T-helper 22 cell (primary cell): ENCODE data around the gene G6PD.

Source experiments
- DNase-seq: peaks from one replicate; pipeline ENCODE4 v3.0.0-alpha.2; 2020; ENCODE audit warnings: low read depth

Gene G6PD

DNA sequence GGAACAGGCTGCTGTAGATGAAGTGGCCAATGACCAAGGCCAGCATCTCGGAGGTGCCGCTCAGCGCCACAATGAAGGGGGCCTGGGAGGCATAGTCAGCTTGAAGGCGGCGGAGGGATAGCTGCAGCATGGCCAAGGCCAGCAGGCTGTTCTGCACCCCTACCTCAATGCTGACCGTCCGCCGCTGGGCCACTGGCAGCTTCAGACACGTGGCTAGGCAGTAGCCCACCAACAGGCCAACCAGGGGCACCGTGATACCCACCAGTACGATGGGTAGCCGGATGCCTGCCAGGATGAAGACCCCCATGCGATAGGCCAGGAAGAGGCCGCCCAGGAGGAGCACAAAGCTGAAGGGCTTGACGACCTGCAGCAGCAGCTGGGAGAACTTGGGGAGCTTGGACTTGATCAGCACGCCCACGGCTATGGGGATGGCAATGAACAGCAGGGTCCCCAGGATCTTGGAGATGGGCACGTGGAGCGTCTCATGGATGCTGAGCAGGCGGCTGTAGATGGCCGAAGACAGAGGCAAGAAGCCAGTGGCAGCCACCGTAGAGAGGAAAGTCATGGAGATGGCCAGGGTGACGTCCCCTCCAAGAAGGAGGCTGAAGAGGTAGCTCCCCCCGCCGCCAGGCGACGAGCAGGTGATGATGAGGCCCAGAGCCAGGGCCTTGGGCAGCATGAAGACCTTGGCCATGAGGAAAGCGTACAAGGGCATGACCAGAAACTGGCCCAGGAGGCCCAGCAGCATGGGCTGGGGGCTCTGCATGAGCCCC, 58.9 kb downstream of the G6PD start:
- DNase-seq: no peak

DNA sequence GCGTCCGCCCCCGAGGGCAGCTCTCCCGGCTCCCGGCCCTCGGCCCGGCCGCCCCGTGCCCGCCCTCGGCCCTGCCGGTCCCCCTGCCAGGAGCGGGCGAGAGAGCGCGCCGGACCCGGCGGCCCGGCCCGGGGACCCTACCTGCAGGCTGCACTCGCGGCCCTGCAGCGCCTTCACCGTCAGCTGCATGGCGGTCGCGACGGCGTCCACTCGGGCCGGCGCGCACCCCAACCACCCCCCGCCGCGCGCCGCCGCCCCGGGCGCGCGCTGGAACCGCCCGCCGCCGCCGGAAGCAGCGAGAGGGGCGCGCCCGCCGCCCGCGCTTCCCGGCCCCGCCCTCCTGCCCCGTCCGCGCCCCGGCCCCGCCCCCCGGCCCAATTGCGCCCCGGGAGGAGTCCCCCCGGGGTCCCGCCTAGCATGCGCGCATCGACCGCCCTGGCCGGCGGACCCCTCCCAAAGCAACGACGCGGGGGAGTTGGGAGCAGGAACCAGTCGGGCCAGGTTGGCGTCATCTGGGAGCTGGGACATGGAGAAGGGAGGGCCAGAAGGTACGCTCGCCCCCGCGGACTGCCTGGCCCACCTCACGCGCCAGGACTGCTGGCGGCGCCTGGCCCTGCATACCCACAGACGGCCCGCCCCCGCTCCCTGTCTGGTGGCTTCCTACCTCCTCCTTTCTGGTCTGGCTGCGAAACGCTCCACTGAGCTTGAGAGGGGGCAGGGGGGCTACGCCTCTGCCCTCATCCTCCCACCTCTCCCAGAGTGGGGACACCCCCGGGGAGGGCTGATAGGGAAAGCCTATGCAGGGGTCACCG, 60.0 kb downstream of the G6PD start, which contains the start of gene UBL4A:
TSS of gene UBL4A (minus strand) at position 220 of the 812 bp plus-strand sequence. CDS start at position 189, 31 bp downstream.
- DNase-seq: peak; percentile 42

DNA sequence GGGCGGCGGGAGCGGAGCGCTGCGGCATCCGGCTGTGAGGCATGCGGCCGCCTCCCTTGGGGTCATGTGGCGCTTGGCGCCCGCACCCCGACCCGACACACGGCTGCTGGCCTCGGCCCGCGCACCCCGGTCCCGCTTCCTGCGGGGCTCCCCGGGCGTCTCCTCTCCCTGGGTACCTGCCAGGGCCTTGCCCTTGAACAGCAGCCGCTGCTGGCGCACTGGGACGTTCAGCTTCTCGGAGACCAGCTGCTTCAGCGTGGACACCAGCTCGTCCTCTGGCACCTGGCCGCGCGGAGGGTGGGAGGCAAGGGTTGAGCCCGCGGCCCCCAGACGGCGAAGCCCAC, 60.6 kb downstream of the G6PD start:
- peak; percentile 26 for DNase-seq

DNA sequence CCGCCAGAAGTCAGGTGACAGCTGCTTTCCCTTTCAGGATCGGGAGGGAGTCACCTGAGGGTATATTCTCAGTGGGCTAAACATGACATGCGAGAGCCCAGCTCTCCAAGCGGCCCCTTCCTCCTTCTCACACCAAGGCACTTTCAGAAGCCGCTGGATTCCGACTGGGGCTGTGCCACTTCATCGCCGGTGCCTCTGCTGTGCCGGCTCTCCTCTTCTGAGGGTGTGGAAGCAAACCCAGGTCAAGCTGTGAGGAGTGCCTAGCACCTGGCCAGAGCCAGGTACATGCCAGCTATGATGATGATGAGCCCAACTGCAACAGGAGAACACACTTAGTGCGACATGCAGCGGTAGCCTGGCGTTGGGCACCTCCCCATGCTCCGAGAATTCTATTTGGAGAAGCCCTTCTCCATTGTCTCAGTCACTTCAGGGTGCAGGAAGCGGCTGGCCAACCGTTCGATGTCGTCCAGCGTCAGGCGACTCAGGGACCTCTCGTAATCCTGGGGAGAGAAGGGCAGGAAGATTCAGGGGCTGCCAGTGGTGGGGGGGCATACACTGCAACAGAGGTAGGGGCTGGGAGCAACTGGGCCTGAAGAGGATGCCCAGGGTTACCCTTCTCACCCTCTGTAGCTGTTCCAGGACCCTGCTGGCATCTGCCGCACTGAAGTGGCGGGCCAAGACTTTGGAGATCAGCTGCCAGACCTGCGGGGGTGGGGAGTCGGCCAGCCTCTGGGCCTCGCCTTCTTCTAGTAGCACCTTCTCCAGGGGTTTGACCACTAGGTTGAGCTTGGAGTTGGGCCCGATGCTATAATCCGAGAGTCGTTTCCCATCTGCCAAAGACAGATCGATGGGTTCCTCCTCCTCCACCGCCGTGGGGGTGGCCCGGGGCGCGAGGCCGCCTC, 61.2 kb downstream of the G6PD start:
- DNase-seq: no peak

DNA sequence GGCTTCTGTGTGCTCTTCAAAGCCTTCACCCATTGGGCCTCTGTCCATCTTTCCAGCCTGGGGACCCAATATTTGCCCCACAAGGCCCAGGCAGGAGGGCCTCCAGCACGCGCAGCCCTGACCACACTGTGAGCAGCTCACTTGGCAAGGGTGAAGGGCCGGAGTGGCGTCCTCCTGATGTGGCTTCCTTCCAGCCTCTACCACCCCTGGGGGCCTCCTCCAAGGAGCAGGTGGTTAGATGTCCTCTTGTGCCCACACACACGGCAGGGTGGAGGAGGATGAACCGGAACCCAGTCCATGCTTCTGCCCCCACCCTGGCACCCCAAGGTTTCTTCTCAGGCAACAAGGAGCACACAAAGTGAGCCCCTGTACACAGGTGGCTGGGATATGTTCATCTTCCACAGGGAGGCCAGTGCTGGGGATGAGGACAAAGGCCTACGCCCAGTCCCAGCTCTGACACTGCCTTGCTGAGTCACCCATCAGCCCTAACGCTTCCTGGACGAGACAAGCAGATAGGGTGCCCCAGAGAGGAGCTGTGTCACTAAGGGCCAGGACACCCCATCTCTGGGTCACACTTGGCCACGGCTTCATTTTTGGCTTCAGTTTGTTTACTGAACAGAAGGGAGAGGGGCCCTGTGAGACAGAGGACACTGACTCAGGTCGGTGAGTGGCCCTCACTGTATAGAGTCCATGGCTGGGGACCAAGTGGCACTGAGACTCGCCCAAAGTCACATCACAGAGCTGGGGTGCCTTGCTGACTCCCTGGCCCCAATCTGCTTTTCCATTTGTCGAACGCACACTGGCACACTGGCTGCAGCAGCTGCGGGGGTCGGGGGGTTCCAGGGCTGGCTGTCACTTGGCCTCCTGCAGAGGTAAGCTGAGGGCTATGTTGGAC, 62.1 kb downstream of the G6PD start:
- no peak for DNase-seq

DNA sequence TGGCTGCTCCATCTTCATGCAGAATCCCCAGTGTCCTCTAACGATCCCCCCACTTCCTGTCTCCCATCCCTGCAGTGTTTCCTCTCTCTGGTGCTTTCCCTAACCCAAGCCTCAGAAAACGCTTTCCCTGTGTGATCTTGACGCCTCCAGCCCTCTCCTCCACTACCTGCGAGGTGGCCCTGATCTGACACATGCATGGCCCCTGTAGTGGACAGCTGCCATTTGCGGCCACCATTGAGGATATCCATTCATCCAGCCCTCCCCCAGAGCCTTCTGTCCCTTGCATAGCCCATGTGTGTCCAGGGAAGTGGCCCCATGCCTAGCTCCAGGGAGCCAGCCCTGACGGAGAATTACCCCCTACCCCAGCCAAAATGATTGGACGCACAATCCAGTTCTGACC, 63.3 kb downstream of the G6PD start:
- DNase-seq: no peak

DNA sequence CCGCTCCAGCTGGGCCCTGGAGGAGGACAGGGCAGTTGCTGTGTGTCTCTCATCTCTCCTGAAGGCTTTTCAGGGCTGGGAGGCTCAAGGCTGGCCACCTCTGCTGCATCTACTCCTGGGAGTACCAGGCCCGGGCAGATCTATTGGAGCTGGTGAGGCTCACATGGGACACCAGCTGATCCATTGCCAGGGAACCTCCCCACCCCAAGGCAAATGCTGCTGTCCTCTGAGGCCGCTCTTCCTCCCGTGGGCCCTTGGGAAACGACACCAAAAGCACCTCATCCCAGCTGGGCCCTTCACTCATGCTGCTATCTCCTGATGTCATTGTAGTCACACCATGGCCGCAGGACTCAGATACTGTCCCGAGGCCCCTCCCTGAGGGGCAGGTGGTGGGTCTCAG, 63.9 kb downstream of the G6PD start:
- no peak for DNase-seq

DNA sequence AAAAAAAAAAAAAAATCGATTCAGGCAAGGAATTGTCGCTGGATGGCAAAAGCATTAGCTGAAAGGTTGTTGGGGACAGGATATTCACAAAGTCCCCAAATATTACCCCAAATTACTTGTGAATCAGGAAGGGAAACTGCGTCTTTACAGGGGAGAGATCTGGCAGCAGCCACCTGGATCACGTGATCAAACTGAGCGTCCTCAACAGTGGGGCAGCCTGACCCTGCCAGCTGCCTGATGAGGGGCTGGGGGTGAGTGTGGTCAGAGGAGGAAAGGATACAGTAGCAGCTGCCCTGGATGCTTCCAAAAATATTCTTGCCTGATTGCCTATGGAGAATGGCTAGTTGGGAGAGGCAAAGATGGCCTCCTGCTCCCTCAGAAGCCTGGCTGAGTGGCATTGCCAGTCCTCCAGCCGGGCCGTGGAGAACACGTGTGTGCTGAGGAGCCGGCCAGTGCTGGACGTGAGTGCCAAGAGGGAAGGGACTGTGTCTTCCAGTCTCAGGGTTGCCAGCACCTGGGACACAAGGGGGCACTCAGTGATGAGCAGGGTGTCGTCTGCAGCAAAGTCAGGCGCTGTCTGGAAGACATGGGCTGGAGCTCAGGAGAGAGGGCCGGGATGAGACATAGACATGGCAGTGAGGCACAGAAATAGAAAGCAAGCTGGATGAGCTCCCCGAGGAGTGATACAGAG, 64.6 kb downstream of the G6PD start:
- DNase-seq: no peak
